C4-2B (cell line): ENCODE data around the gene NEGR1.

ENCODE experiments used
- ZFX ChIP-seq: fragments of 450-650 bp; IDR thresholded peaks from 2 replicates; pipeline ENCODE4 v1.6.1; 2017
- TF ChIP-seq, protein P1 (sequence below): fragments of 450-650 bp; conservative IDR thresholded peaks from 2 replicates; pipeline ENCODE4 v1.5.1; 2017; ENCODE audit warnings: mild to moderate bottlenecking

- TF ChIP-seq, protein P1, sequence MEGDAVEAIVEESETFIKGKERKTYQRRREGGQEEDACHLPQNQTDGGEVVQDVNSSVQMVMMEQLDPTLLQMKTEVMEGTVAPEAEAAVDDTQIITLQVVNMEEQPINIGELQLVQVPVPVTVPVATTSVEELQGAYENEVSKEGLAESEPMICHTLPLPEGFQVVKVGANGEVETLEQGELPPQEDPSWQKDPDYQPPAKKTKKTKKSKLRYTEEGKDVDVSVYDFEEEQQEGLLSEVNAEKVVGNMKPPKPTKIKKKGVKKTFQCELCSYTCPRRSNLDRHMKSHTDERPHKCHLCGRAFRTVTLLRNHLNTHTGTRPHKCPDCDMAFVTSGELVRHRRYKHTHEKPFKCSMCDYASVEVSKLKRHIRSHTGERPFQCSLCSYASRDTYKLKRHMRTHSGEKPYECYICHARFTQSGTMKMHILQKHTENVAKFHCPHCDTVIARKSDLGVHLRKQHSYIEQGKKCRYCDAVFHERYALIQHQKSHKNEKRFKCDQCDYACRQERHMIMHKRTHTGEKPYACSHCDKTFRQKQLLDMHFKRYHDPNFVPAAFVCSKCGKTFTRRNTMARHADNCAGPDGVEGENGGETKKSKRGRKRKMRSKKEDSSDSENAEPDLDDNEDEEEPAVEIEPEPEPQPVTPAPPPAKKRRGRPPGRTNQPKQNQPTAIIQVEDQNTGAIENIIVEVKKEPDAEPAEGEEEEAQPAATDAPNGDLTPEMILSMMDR, result no peak
- TF ChIP-seq ZFX, result no peak
Observed at GRCh38 chr1:71372496-71372895, 909.8 kb downstream of the NEGR1 start.
